ENCODE measurements around the gene NMNAT3.

GRCh38 chr3:139676108-139676507 is 1.7 kb downstream of the NMNAT3 start:
- TF ChIP-seq CTCF (IDR thresholded peaks at IDR 0.05) (no peak), POLR2A (IDR thresholded peaks at IDR 0.05) (no peak)
